ENCODE data around the gene ASCC2. TPM values are rescaled to one million over a fixed set of nuclear protein-coding genes. Genes with fewer than 3 reads are reported as not detected.

Gene ASCC2
- total and polyA plus RNA-seq, 2 of the 4 experiments (the other 2 are of a cell fraction): 40.0 to 62.2 TPM

DNA sequence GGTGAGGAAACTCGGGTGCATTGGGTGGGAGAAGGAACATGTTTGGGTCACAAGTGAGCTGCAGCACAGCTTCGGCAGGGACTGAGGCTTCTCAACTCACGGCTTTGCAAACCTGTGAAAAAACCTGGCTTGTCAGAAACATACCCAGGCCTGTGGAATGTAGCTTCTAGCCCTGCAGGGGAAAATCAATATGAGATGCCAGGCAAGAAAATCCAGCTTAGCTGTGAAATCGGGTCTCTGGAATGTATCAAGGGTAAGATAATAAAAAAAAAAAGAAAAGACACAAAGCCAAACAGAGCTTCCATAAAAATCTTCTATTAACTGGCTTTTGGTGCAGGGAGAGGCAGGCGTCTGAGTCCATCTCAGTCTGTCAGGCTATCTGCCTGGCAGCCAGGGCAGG is 42.4 kb downstream of the ASCC2 start:
- no peak for ATAC-seq (ENCODE audit: low read depth)
- Histone ChIP-seq H3K56ac (ENCODE audit: extremely low read depth, insufficient read depth, low read length) (no peak overlapping the region), H3K4me1 (ENCODE audit: control insufficient read depth, insufficient read depth, low read length) (peaks cover 10% of the 10 kb centered on the region), H3K27ac (ENCODE audit: insufficient read depth, low read length) (no peak overlapping the region), H3K4ac (ENCODE audit: low read depth, low read length) (no peak overlapping the region), H3K4me2 (ENCODE audit: low read depth, low read length) (no peak overlapping the region), H3K9me3 (ENCODE audit: control insufficient read depth, insufficient read depth, low read length) (no peaks in the 10 kb centered on the region), H3K79me1 (ENCODE audit: low read depth in 1 of 2, low read length in 2 of 2) (peaks cover 11 to 23% of the 10 kb centered on the region in 2 experiments; a peak in 3 of 4 replicates), H3K23ac (ENCODE audit: low read depth, low read length) (no peak overlapping the region), H2AFZ (replicated peaks; ENCODE audit: low read length, poor library complexity) (no peak overlapping the region), H2AK9ac (replicated peaks; ENCODE audit: low read depth, low read length, poor library complexity) (no peak overlapping the region), H2BK15ac (ENCODE audit: low read depth, low read length) (no peak overlapping the region), H2BK120ac (ENCODE audit: low read depth, low read length) (no peak overlapping the region), H2BK20ac (ENCODE audit: low read depth, low read length) (no peak overlapping the region), H3K9me1 (ENCODE audit: insufficient read depth, low read length) (peaks cover 20% of the 10 kb centered on the region), H3K27me3 (ENCODE audit: control insufficient read depth, insufficient read depth, low read length) (no peaks in the 10 kb centered on the region), H4K5ac (ENCODE audit: low read depth, low read length) (no peak overlapping the region), H3K36me3 (ENCODE audit: control insufficient read depth, insufficient read depth, low read length) (peaks cover 40% of the 10 kb centered on the region), H2AK5ac (ENCODE audit: low read depth, low read length) (no peak overlapping the region), H4K20me1 (ENCODE audit: insufficient read depth, low read length) (no peaks in the 10 kb centered on the region), H3K14ac (replicated peaks; ENCODE audit: low read depth, low read length) (no peak overlapping the region), H3K4me3 (ENCODE audit: insufficient read depth, low read depth, low read length) (no peak overlapping the region), H2BK5ac (ENCODE audit: low read depth, low read length, poor library complexity, severe bottlenecking) (no peak overlapping the region), H4K8ac (ENCODE audit: low read depth in 2 of 2, low read length in 2 of 2) (no peak overlapping the region), H4K91ac (ENCODE audit: insufficient read depth, low read depth, low read length) (no peak overlapping the region), H3K9ac (ENCODE audit: low read depth, low read length) (no peak overlapping the region), H3K18ac (ENCODE audit: low read depth, low read length) (no peak overlapping the region)
- no TSS peak for BruUV-seq (replicated peaks)
- 60% methylated on average over 1 of the region's 5 CpGs; no CpG with 5 or more reads in 1 of the 2 experiments for WGBS, 2 experiments (ENCODE audit: extremely low coverage in 2 of 2, insufficient read length in 1 of 2)
- no peak for DNase-seq
- dilution Hi-C loops (cut with HindIII; ENCODE audit: low sequenced_read_pairs, unreplicated experiment): no loop called here
- POLR2A ChIA-PET (ENCODE audit: unreplicated experiment): no interaction called here
- intact Hi-C loops (cut with micrococcal nuclease): no loop called here
- CTCF ChIA-PET: interaction anchor here (0.6 kb wide), 1 partner anchor 232 kb away, joined by 3 read pairs; no protein-coding TSS in a partner anchor
- in situ Hi-C loops (cut with MboI; ENCODE audit: low sequenced_read_pairs): no loop called here
- TF ChIP-seq RFX5 (IDR thresholded peaks at IDR 0.05; ENCODE audit: low read depth, low read length) (no peak), POLR2A (IDR thresholded peaks at IDR 0.05; ENCODE audit: low read depth, low read length) (no peak), BHLHE40 (IDR thresholded peaks at IDR 0.05; ENCODE audit: low read depth, low read length) (no peak), RCOR1 (IDR thresholded peaks at IDR 0.05; ENCODE audit: insufficient replicate concordance, low read length) (no peak), SMC3 (IDR thresholded peaks at IDR 0.05; ENCODE audit: low read depth, low read length) (no peak), CHD1 (IDR thresholded peaks at IDR 0.05; ENCODE audit: low read depth, low read length) (no peak), MAZ (IDR thresholded peaks at IDR 0.05; ENCODE audit: borderline replicate concordance, low read depth, low read length) (no peak), RAD21 (IDR thresholded peaks at IDR 0.05; ENCODE audit: low read length) (no peak), FOS (IDR thresholded peaks at IDR 0.05; ENCODE audit: low read depth, low read length) (no peak), CEBPB (IDR thresholded peaks at IDR 0.05; ENCODE audit: low read depth, low read length) (no peak)
- TF ChIP-seq, protein P1, sequence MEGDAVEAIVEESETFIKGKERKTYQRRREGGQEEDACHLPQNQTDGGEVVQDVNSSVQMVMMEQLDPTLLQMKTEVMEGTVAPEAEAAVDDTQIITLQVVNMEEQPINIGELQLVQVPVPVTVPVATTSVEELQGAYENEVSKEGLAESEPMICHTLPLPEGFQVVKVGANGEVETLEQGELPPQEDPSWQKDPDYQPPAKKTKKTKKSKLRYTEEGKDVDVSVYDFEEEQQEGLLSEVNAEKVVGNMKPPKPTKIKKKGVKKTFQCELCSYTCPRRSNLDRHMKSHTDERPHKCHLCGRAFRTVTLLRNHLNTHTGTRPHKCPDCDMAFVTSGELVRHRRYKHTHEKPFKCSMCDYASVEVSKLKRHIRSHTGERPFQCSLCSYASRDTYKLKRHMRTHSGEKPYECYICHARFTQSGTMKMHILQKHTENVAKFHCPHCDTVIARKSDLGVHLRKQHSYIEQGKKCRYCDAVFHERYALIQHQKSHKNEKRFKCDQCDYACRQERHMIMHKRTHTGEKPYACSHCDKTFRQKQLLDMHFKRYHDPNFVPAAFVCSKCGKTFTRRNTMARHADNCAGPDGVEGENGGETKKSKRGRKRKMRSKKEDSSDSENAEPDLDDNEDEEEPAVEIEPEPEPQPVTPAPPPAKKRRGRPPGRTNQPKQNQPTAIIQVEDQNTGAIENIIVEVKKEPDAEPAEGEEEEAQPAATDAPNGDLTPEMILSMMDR (conservative IDR thresholded peaks at IDR 0.05; ENCODE audit: low read depth, low read length): no peak
- TF ChIP-seq, protein P2, sequence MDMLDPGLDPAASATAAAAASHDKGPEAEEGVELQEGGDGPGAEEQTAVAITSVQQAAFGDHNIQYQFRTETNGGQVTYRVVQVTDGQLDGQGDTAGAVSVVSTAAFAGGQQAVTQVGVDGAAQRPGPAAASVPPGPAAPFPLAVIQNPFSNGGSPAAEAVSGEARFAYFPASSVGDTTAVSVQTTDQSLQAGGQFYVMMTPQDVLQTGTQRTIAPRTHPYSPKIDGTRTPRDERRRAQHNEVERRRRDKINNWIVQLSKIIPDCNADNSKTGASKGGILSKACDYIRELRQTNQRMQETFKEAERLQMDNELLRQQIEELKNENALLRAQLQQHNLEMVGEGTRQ (IDR thresholded peaks at IDR 0.05; ENCODE audit: low read depth, low read length): no peak
- TF ChIP-seq, protein P3, sequence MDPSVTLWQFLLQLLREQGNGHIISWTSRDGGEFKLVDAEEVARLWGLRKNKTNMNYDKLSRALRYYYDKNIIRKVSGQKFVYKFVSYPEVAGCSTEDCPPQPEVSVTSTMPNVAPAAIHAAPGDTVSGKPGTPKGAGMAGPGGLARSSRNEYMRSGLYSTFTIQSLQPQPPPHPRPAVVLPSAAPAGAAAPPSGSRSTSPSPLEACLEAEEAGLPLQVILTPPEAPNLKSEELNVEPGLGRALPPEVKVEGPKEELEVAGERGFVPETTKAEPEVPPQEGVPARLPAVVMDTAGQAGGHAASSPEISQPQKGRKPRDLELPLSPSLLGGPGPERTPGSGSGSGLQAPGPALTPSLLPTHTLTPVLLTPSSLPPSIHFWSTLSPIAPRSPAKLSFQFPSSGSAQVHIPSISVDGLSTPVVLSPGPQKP (IDR thresholded peaks at IDR 0.05; ENCODE audit: borderline replicate concordance, low read depth, low read length): no peak

All from IMR-90 (cell line).